Adipocyte (in vitro differentiated cells): ENCODE measurements around the gene H3-3A.

Experiments used
- DNase-seq: peaks from one replicate; pipeline ENCODE4 v3.0.0-alpha.2; 2015; ENCODE audit warnings: low read depth
- H3K27me3 ChIP-seq: replicated peaks from 2 replicates; pipeline ENCODE4 v1.7.0; 2013; ENCODE audit warnings: mild to moderate bottlenecking, low read length, moderate library complexity; ENCODE audit not compliant: control insufficient read depth, insufficient read depth
- H3K36me3 ChIP-seq: 2 replicates; pipeline ENCODE4 v1.7.0; 2013; ENCODE audit warnings: low read length, mild to moderate bottlenecking, moderate library complexity; ENCODE audit not compliant: control insufficient read depth, insufficient read depth, severe bottlenecking
- H3K4me1 ChIP-seq: 2 replicates; pipeline ENCODE4 v1.7.0; 2013; ENCODE audit warnings: mild to moderate bottlenecking, low read length, moderate library complexity; ENCODE audit not compliant: control insufficient read depth, insufficient read depth
- H3K4me3 ChIP-seq: 2 replicates; pipeline ENCODE4 v1.7.0; 2013; ENCODE audit warnings: mild to moderate bottlenecking, low read length, moderate library complexity
- H3K9ac ChIP-seq: 2 replicates; pipeline ENCODE4 v1.7.0; 2013; ENCODE audit warnings: mild to moderate bottlenecking, low read length, moderate library complexity
- H3K9me3 ChIP-seq: 2 replicates; pipeline ENCODE4 v1.7.0; 2013; ENCODE audit warnings: mild to moderate bottlenecking, low read length, moderate library complexity; ENCODE audit not compliant: control insufficient read depth

H3-3A gene

GRCh38 chr1:226069811-226070489, 7.4 kb downstream of the H3-3A start:
- Histone ChIP-seq H3K9me3 (no peaks in the 10 kb centered on the region), H3K9ac (no peak overlapping the region), H3K36me3 (peaks cover 72% of the 10 kb centered on the region), H3K27me3 (no peaks in the 10 kb centered on the region), H3K4me3 (no peak overlapping the region), H3K4me1 (peaks cover 4% of the 10 kb centered on the region)
- DNase-seq, result no peak

GRCh38 chr1:226072347-226072746, 9.8 kb downstream of the H3-3A start:
- no peaks in the 10 kb centered on the region for H3K4me1 ChIP-seq
- H3K9me3 ChIP-seq, result no peaks in the 10 kb centered on the region
- no peak overlapping the region for H3K9ac ChIP-seq
- H3K36me3 ChIP-seq, result peaks cover 52% of the 10 kb centered on the region
- no peak overlapping the region for H3K4me3 ChIP-seq
- H3K27me3 ChIP-seq, result no peaks in the 10 kb centered on the region
- DNase-seq, result no peak

GRCh38 chr1:226073184-226073950, 10.9 kb downstream of the H3-3A start:
- H3K36me3 ChIP-seq, result peaks cover 42% of the 10 kb centered on the region
- H3K27me3 ChIP-seq, result no peaks in the 10 kb centered on the region
- no peaks in the 10 kb centered on the region for H3K9me3 ChIP-seq
- no peak overlapping the region for H3K4me3 ChIP-seq
- H3K4me1 ChIP-seq, result no peaks in the 10 kb centered on the region
- no peak for DNase-seq
- H3K9ac ChIP-seq, result no peak overlapping the region

GRCh38 chr1:226074046-226074445, 11.5 kb downstream of the H3-3A start:
- H3K36me3 ChIP-seq, result peaks cover 37% of the 10 kb centered on the region
- no peaks in the 10 kb centered on the region for H3K27me3 ChIP-seq
- H3K4me1 ChIP-seq, result no peaks in the 10 kb centered on the region
- DNase-seq, result no peak
- no peaks in the 10 kb centered on the region for H3K9me3 ChIP-seq
- no peak overlapping the region for H3K4me3 ChIP-seq
- no peak overlapping the region for H3K9ac ChIP-seq

- H3K4me3 ChIP-seq, result no peak overlapping the region
- no peak for DNase-seq
- H3K27me3 ChIP-seq, result no peaks in the 10 kb centered on the region
Measured at GRCh38 chr1:226076378-226076777, 13.9 kb downstream of the H3-3A start.

GRCh38 chr1:226078374-226078773, 15.9 kb downstream of the H3-3A start:
- H3K4me3 ChIP-seq, result no peak overlapping the region
- no peak overlapping the region for H3K9ac ChIP-seq
- no peaks in the 10 kb centered on the region for H3K9me3 ChIP-seq
- H3K4me1 ChIP-seq, result peaks cover 3% of the 10 kb centered on the region
- peaks cover 5% of the 10 kb centered on the region for H3K36me3 ChIP-seq
- DNase-seq, result no peak
- no peaks in the 10 kb centered on the region for H3K27me3 ChIP-seq

More at GRCh38 chr1:226076378-226076777, 13.9 kb downstream of the H3-3A start:
- Histone ChIP-seq H3K36me3 (peaks cover 22% of the 10 kb centered on the region), H3K9me3 (no peaks in the 10 kb centered on the region), H3K4me1 (no peaks in the 10 kb centered on the region), H3K9ac (no peak overlapping the region)

- peak overlapping the region; percentile 85 for H3K4me3 ChIP-seq
Measured at GRCh38 chr1:226082587-226082917, 20.0 kb downstream of the H3-3A start.

GRCh38 chr1:226082959-226083301, 20.4 kb downstream of the H3-3A start:
- Histone ChIP-seq H3K4me1 (peaks cover 3% of the 10 kb centered on the region), H3K4me3 (peak overlapping the region; percentile 85), H3K9me3 (no peaks in the 10 kb centered on the region), H3K9ac (peak overlapping the region; percentile 85), H3K27me3 (no peaks in the 10 kb centered on the region), H3K36me3 (no peaks in the 10 kb centered on the region)
- peak; percentile 74 for DNase-seq

More at GRCh38 chr1:226082587-226082917, 20.0 kb downstream of the H3-3A start:
- H3K27me3 ChIP-seq, result no peaks in the 10 kb centered on the region
- DNase-seq, result no peak
- H3K9ac ChIP-seq, result peak overlapping the region; percentile 85
- H3K36me3 ChIP-seq, result no peaks in the 10 kb centered on the region
- peaks cover 3% of the 10 kb centered on the region for H3K4me1 ChIP-seq
- H3K9me3 ChIP-seq, result no peaks in the 10 kb centered on the region

- Histone ChIP-seq H3K9me3 (no peaks in the 10 kb centered on the region), H3K27me3 (no peaks in the 10 kb centered on the region), H3K4me1 (peaks cover 3% of the 10 kb centered on the region), H3K9ac (peak overlapping the region; percentile 85), H3K36me3 (no peaks in the 10 kb centered on the region), H3K4me3 (peak overlapping the region; percentile 85)
- peak; percentile 94 for DNase-seq
Measured at GRCh38 chr1:226083302-226084101, 21.0 kb downstream of the H3-3A start.

- Histone ChIP-seq H3K9ac (no peak overlapping the region), H3K4me3 (no peak overlapping the region), H3K9me3 (no peaks in the 10 kb centered on the region), H3K36me3 (no peaks in the 10 kb centered on the region), H3K27me3 (no peaks in the 10 kb centered on the region), H3K4me1 (peaks cover 3% of the 10 kb centered on the region)
- DNase-seq, result no peak
Measured at GRCh38 chr1:226085675-226086285, 23.3 kb downstream of the H3-3A start.

- no peaks in the 10 kb centered on the region for H3K36me3 ChIP-seq
- H3K4me3 ChIP-seq, result no peak overlapping the region
- no peaks in the 10 kb centered on the region for H3K9me3 ChIP-seq
- no peaks in the 10 kb centered on the region for H3K27me3 ChIP-seq
- H3K4me1 ChIP-seq, result peaks cover 3% of the 10 kb centered on the region
- DNase-seq, result no peak
- no peak overlapping the region for H3K9ac ChIP-seq
Measured at GRCh38 chr1:226086776-226087175, 24.3 kb downstream of the H3-3A start.
